ENCODE measurements around the gene HPCAL1.

DNA sequence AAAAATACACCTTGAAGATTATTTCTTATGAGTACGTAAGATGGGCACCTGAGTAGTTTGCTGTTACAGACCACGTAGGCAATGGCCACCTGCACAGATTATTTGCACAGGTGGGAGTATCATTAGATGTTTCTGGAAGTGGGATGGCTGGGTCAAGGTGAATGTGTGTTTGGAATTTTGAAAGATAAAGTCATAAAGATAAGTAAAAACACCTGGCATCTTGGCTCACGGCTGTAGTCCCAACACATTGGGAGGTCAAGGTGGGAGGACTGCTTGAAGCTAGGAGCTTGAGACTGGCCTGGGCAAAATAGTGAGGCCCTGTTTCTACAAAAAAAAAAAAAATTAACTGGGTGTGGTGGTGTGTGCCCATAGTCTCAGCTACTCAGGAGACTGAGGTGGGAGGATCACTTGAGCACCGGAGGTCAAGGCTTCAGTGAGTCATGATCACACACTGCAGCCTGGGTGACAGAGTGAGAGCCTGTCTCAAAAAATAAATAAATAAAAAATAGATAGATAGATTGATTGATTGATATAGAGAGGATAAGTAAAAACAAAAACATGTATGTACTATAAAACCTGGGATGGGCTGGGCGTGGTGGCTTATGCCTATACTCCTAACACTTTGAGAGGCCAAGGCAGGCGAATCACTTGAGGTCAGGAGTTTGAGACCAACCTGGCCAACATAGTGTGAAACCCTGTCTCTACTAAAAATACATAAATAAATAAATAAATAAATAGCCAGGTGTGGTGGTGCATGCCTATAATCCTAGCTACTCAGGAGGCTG, 115.0 kb downstream of the HPCAL1 start:
- TF ChIP-seq CTCF (IDR thresholded peaks at IDR 0.05) (no peak), POLR2A (IDR thresholded peaks at IDR 0.05) (no peak)

Data from lower leg skin (tissue), 3 donors.